Transverse colon (tissue), 4 donors: ENCODE data around the gene HDAC9. TPM values are rescaled to one million over a fixed set of nuclear protein-coding genes. Genes with fewer than 3 reads are reported as not detected.

Experiments used
- DNase-seq: peaks from one replicate; pipeline ENCODE4 v3.0.0-alpha.2; 2019
- H3K27ac ChIP-seq, 4 donors: fragments of 200-600 bp; sonication (generic); 2 replicates each; pipeline ENCODE4 v1.5.1; 2016 to 2018; ENCODE audit warnings: inconsistent platforms in 4 of 4
- H3K27me3 ChIP-seq: fragments of 200-600 bp; sonication (generic); 2 replicates; pipeline ENCODE4 v1.5.1; 2017; ENCODE audit warnings: inconsistent platforms
- H3K36me3 ChIP-seq, 4 donors: fragments of 200-600 bp; sonication (generic); 2 replicates each; pipeline ENCODE4 v1.5.1; 2017 to 2019; ENCODE audit warnings: inconsistent platforms in 4 of 4
- H3K4me1 ChIP-seq, 4 donors: fragments of 200-600 bp; sonication (generic); 2 replicates each; pipeline ENCODE4 v1.5.1; 2017 to 2020; ENCODE audit warnings: inconsistent platforms in 4 of 4
- H3K4me3 ChIP-seq, 4 donors: fragments of 200-600 bp; sonication (generic); 1 replicate in 1 of 4; 2 replicates in 3 of 4; pipeline versions ENCODE4 v1.5.1 to v1.6.1; 2017 to 2019; ENCODE audit warnings: inconsistent platforms in 4 of 4
- H3K9me3 ChIP-seq, 2 donors: fragments of 200-600 bp; sonication (generic); 2 replicates each; pipeline ENCODE4 v1.5.1; 2017 to 2019; ENCODE audit warnings: inconsistent platforms in 2 of 2
- CTCF ChIP-seq, 5 experiments: fragments of 200-600 bp in 3 of 5; fragments of 450-650 bp in 2 of 5; sonication (generic) in 3 of 5; IDR thresholded peaks; 1 replicate in 2 of 5; 2 replicates in 3 of 5; pipeline ENCODE4 v1.5.1; 2016 to 2017; ENCODE audit warnings: antibody characterized with exemption in 5 of 5, inconsistent platforms in 3 of 5, mild to moderate bottlenecking in 2 of 5, moderate library complexity in 1 of 5
- EP300 ChIP-seq: sonication (generic); formaldehyde crosslinking; IDR thresholded peaks from one replicate; pipeline ENCODE4 v1.6.1; 2017; ENCODE audit warnings: antibody characterized with exemption, low read depth
- POLR2A ChIP-seq: fragments of 450-650 bp; IDR thresholded peaks from one replicate; pipeline ENCODE4 v1.6.1; 2016; ENCODE audit warnings: antibody characterized with exemption, mild to moderate bottlenecking, moderate library complexity
- POLR2AphosphoS5 ChIP-seq, 3 donors: sonication (generic); formaldehyde crosslinking; IDR thresholded peaks; one replicate each; pipeline ENCODE4 v1.6.1; 2016; ENCODE audit warnings: antibody characterized with exemption in 3 of 3
- WGBS, 2 donors: methylation state at CpG; one replicate each; pipeline ENCODE4 v1.1.5; 2018; ENCODE audit warnings: low coverage in 1 of 2; 5-methylcytosine and 5-hydroxymethylcytosine counted together
- in situ Hi-C, 4 donors: fragments of 200-750 bp; cut with MboI; loops; one replicate each; pipeline versions ENCODE4 v1.15.0 to v1.15.1; 2017; ENCODE audit warnings: low sequenced_read_pairs in 3 of 4, low pct_ligation_motif_present in 1 of 4, low pct_unique_long_range_greater_than_20kb in 1 of 4
- intact Hi-C: fragments of 100-400 bp; cut with DNase I; formaldehyde crosslinking; loops from one replicate; pipeline ENCODE4 v1.15.1; 2023; ENCODE audit warnings: low total_unique reads
- total RNA-seq, 4 donors: library from RNA; depleted of rRNA; stranded (reverse); fragments of >200 nt; gene quantifications; one replicate each; pipeline ENCODE4 v1.1.0, GENCODE V29; 2016

HDAC9 gene
- total RNA-seq, 4 donors from 2014 or later, result 6.0 to 47.5 (median 33.7) TPM

- Histone ChIP-seq H3K4me1 (no peaks in the 10 kb centered on the region), H3K27ac (no peak overlapping the region), H3K9me3 (no peaks in the 10 kb centered on the region), H3K36me3 (no peaks in the 10 kb centered on the region), H3K4me3 (no peak overlapping the region), H3K27me3 (no peaks in the 10 kb centered on the region)
- intact Hi-C loops (no loop called here), in situ Hi-C loops (no loop called here)
- no peak for DNase-seq
- WGBS, 2 donors, result 54 to 78% methylated on average over 2 of the region's 2 CpGs
- TF ChIP-seq EP300 (no peak), CTCF (IDR thresholded peaks at IDR 0.05) (no peak), POLR2A (no peak), POLR2AphosphoS5 (IDR thresholded peaks at IDR 0.05) (no peak)
Observed at GRCh38 chr7:18872344-18872743, 376.8 kb downstream of the HDAC9 start.

- TF ChIP-seq EP300 (no peak), POLR2A (no peak), POLR2AphosphoS5 (IDR thresholded peaks at IDR 0.05) (no peak), CTCF (IDR thresholded peaks at IDR 0.05) (no peak)
- H3K4me1 ChIP-seq, result no peaks in the 10 kb centered on the region
- no peaks in the 10 kb centered on the region for H3K9me3 ChIP-seq
- no peaks in the 10 kb centered on the region for H3K27me3 ChIP-seq
- 72 to 77% methylated on average over 5 of the region's 5 CpGs for WGBS, 2 donors
- in situ Hi-C loops (no loop called here), intact Hi-C loops (no loop called here)
- H3K4me3 ChIP-seq, result no peak overlapping the region
- H3K27ac ChIP-seq, result no peak overlapping the region
- H3K36me3 ChIP-seq, result no peaks in the 10 kb centered on the region
- DNase-seq, result no peak
Observed at GRCh38 chr7:18873734-18874336, 378.3 kb downstream of the HDAC9 start.

- Histone ChIP-seq H3K4me1 (no peaks in the 10 kb centered on the region), H3K27me3 (no peaks in the 10 kb centered on the region), H3K36me3 (no peaks in the 10 kb centered on the region), H3K4me3 (no peak overlapping the region), H3K27ac (no peak overlapping the region), H3K9me3 (no peaks in the 10 kb centered on the region)
- in situ Hi-C loops (no loop called here), intact Hi-C loops (no loop called here)
- TF ChIP-seq POLR2A, result no peak
- no peak for TF ChIP-seq EP300
- TF ChIP-seq POLR2AphosphoS5 (IDR thresholded peaks at IDR 0.05), result no peak
- 50 to 59% methylated on average over 1 of the region's 1 CpG for WGBS, 2 donors
- no peak for DNase-seq
Observed at GRCh38 chr7:18874880-18875279, 379.3 kb downstream of the HDAC9 start.

- intact Hi-C loops, result no loop called here
- H3K27me3 ChIP-seq, result no peaks in the 10 kb centered on the region
- H3K27ac ChIP-seq, result no peak overlapping the region
- in situ Hi-C loops, result no loop called here
- WGBS, 2 donors, result 65 to 80% methylated on average over 3 of the region's 3 CpGs
- DNase-seq, result no peak
- no peaks in the 10 kb centered on the region for H3K9me3 ChIP-seq
- no peaks in the 10 kb centered on the region for H3K36me3 ChIP-seq
- TF ChIP-seq EP300 (no peak), POLR2A (no peak), CTCF (IDR thresholded peaks at IDR 0.05) (no peak), POLR2AphosphoS5 (IDR thresholded peaks at IDR 0.05) (no peak)
- H3K4me3 ChIP-seq, result no peak overlapping the region
- no peaks in the 10 kb centered on the region for H3K4me1 ChIP-seq
Observed at GRCh38 chr7:18877874-18878273, 382.3 kb downstream of the HDAC9 start.

GRCh38 chr7:18886832-18887231 is 391.3 kb downstream of the HDAC9 start:
- WGBS, 2 donors, result 67 to 90% methylated on average over 4 of the region's 4 CpGs
- intact Hi-C loops (no loop called here), in situ Hi-C loops (no loop called here)
- no peaks in the 10 kb centered on the region for H3K36me3 ChIP-seq
- no peak for TF ChIP-seq POLR2AphosphoS5 (IDR thresholded peaks at IDR 0.05)
- no peak for TF ChIP-seq EP300
- no peak for TF ChIP-seq POLR2A
- no peak for TF ChIP-seq CTCF (IDR thresholded peaks at IDR 0.05)
- no peaks in the 10 kb centered on the region for H3K9me3 ChIP-seq
- H3K27ac ChIP-seq, result no peak overlapping the region
- no peaks in the 10 kb centered on the region for H3K27me3 ChIP-seq
- H3K4me1 ChIP-seq, result no peaks in the 10 kb centered on the region
- no peak overlapping the region for H3K4me3 ChIP-seq
- DNase-seq, result no peak
